Left lung (tissue), 10 donors: ENCODE data around the gene ZGRF1. TPM values are rescaled to one million over a fixed set of nuclear protein-coding genes. Genes with fewer than 3 reads are reported as not detected.
A peak's percentile ranks its signal among the peaks of the same experiment; 100 is the strongest.

ENCODE experiments used
- ATAC-seq: fragments of 200-7000 bp; cut with Tn5 transposase; one replicate; pipeline ENCODE4 v1.9.1; 2020; ENCODE audit warnings: moderate library complexity
- DNase-seq, 4 donors: peaks; one replicate each; pipeline ENCODE4 v3.0.0-alpha.2; 2013 to 2020
- H3K27ac ChIP-seq, 2 donors: fragments of 200-600 bp; sonication (generic) in 1 of 2; one replicate each; pipeline versions ENCODE4 v1.5.0 to v1.8.0; 2020 to 2021
- H3K27me3 ChIP-seq, 2 donors: fragments of 200-600 bp; sonication (generic) in 1 of 2; one replicate each; pipeline versions ENCODE4 v1.5.0 to v1.8.0; 2020 to 2021
- H3K36me3 ChIP-seq, 2 donors: fragments of 200-600 bp; sonication (generic) in 1 of 2; one replicate each; pipeline versions ENCODE4 v1.5.0 to v1.8.0; 2020 to 2021
- H3K4me1 ChIP-seq, 2 donors: fragments of 200-600 bp; one replicate each; pipeline ENCODE4 v1.8.0; 2021
- H3K4me3 ChIP-seq, 2 donors: fragments of 200-600 bp; sonication (generic) in 1 of 2; one replicate each; pipeline versions ENCODE4 v1.5.0 to v1.8.0; 2020 to 2021; ENCODE audit warnings: mild to moderate bottlenecking in 1 of 2
- H3K9me3 ChIP-seq, 2 donors: fragments of 200-600 bp; sonication (generic) in 1 of 2; one replicate each; pipeline versions ENCODE4 v1.5.0 to v1.8.0; 2020 to 2021
- CTCF ChIP-seq, 2 donors: fragments of 200-600 bp; sonication (generic) in 1 of 2; IDR thresholded peaks; one replicate each; pipeline versions ENCODE4 v1.5.0 to v1.8.0; 2021; ENCODE audit warnings: antibody characterized with exemption in 2 of 2
- intact Hi-C, 2 donors: fragments of 100-400 bp; cut with DNase I; formaldehyde crosslinking; loops; one replicate each; pipeline versions ENCODE4 v1.11.2 to v1.14.2; 2022
- polyA plus RNA-seq, 6 donors: library from polyadenylated mRNA; unstranded; fragments of 120-200 nt; gene quantifications; one replicate each; pipeline ENCODE4 v1.2.1, GENCODE V29; 2013; ENCODE audit not compliant: insufficient read length in 6 of 6
- total RNA-seq, 2 donors: library from RNA; stranded (reverse); fragmentation: NEBNext Ultra II Directional; extraction: Animal tissue kit (Norgen Biotek cat#: 25700); gene quantifications; one replicate each; pipeline ENCODE4 v1.2.1, GENCODE V29; 2021
- donor health status: DM: no; HTN: yes; CAD: no.
- donor health status: DM: no; HTN: no; CAD: no.

Gene ZGRF1
- total and polyA plus RNA-seq, 8 donors, result 5.9 to 31.8 (median 18.6) TPM

GRCh38 chr4:112519689-112520597 lies 116.8 kb downstream of the ZGRF1 start:
- Histone ChIP-seq H3K27me3 (peaks cover 99 to 100% of the 10 kb centered on the region in 2 donors), H3K9me3 (no peaks in the 10 kb centered on the region), H3K4me3 (no peak overlapping the region), H3K27ac (no peak overlapping the region), H3K36me3 (no peaks in the 10 kb centered on the region), H3K4me1 (peaks cover 29 to 44% of the 10 kb centered on the region in 2 donors)
- DNase-seq, result no peak
- intact Hi-C loops, result loop anchor here in 1 of 2 donors (10.0 kb wide), 1 partner anchor 195 kb away; no protein-coding TSS in a partner anchor
- ATAC-seq, result no peak
- no peak for TF ChIP-seq CTCF (IDR thresholded peaks at IDR 0.05)

- DNase-seq (no peak), ATAC-seq (no peak)
- no peak overlapping the region for H3K27ac ChIP-seq
- H3K27me3 ChIP-seq, result peaks cover 100% of the 10 kb centered on the region in 2 donors
- intact Hi-C loops, result no loop called here
- H3K4me3 ChIP-seq, result no peak overlapping the region
- no peaks in the 10 kb centered on the region for H3K36me3 ChIP-seq
- peaks cover 30 to 49% of the 10 kb centered on the region in 2 donors for H3K4me1 ChIP-seq
- TF ChIP-seq CTCF (IDR thresholded peaks at IDR 0.05), result no peak
- H3K9me3 ChIP-seq, result no peaks in the 10 kb centered on the region
Measured at GRCh38 chr4:112518675-112519074, 118.0 kb downstream of the ZGRF1 start.

- TF ChIP-seq CTCF (IDR thresholded peaks at IDR 0.05), result no peak
- ATAC-seq, result no peak
Measured at GRCh38 chr4:112517911-112518310, 118.8 kb downstream of the ZGRF1 start.

GRCh38 chr4:112517067-112517634 lies 119.6 kb downstream of the ZGRF1 start:
- no peaks in the 10 kb centered on the region for H3K36me3 ChIP-seq
- no peak overlapping the region for H3K27ac ChIP-seq
- H3K9me3 ChIP-seq, result no peaks in the 10 kb centered on the region
- peaks cover 100% of the 10 kb centered on the region in 2 donors for H3K27me3 ChIP-seq
- H3K4me3 ChIP-seq, result no peak overlapping the region
- no peak for TF ChIP-seq CTCF (IDR thresholded peaks at IDR 0.05)
- DNase-seq (no peak), ATAC-seq (no peak)
- H3K4me1 ChIP-seq, result peaks cover 21 to 39% of the 10 kb centered on the region in 2 donors
- intact Hi-C loops, result no loop called here

More at GRCh38 chr4:112517911-112518310, 118.8 kb downstream of the ZGRF1 start:
- no peak for DNase-seq
- Histone ChIP-seq H3K4me3 (no peak overlapping the region), H3K27me3 (peaks cover 100% of the 10 kb centered on the region in 2 donors), H3K27ac (no peak overlapping the region), H3K36me3 (no peaks in the 10 kb centered on the region), H3K4me1 (peaks cover 23 to 41% of the 10 kb centered on the region in 2 donors), H3K9me3 (no peaks in the 10 kb centered on the region)
- intact Hi-C loops, result no loop called here

GRCh38 chr4:112516471-112517066 lies 120.1 kb downstream of the ZGRF1 start:
- peak overlapping the region in 1 of 2 donors; percentile 49 for H3K4me3 ChIP-seq
- peak in 1 of 4 donors; percentile 79 for DNase-seq
- no peaks in the 10 kb centered on the region for H3K36me3 ChIP-seq
- peaks cover 21 to 39% of the 10 kb centered on the region in 2 donors for H3K4me1 ChIP-seq
- intact Hi-C loops, result no loop called here
- H3K27ac ChIP-seq, result no peak overlapping the region
- H3K27me3 ChIP-seq, result peaks cover 100% of the 10 kb centered on the region in 2 donors
- ATAC-seq, result peak; percentile 50
- no peaks in the 10 kb centered on the region for H3K9me3 ChIP-seq
- no peak for TF ChIP-seq CTCF (IDR thresholded peaks at IDR 0.05)
